Cerebellar nuclear complex (tissue), 1 donor: ENCODE measurements around the gene DNAJB6.

Source experiments
- DNase-seq, 2 experiments: peaks; one replicate each; lab custom pipeline; 2025; lab: John Stamatoyannopoulos, UW

DNAJB6 gene

GRCh38 chr7:157396316-157397035 is 59.7 kb downstream of the DNAJB6 start:
- no peak for DNase-seq

GRCh38 chr7:157397036-157397720 is 60.4 kb downstream of the DNAJB6 start:
- DNase-seq: no peak

- DNase-seq: no peak
These were observed 61.2 kb downstream of the DNAJB6 start for GRCh38 chr7:157397731-157398691.

- no peak for DNase-seq
These were observed 62.4 kb downstream of the DNAJB6 start for GRCh38 chr7:157399086-157399687.

- no peak for DNase-seq
These were observed 63.5 kb downstream of the DNAJB6 start for GRCh38 chr7:157400171-157400860.

GRCh38 chr7:157401567-157402387 is 65.0 kb downstream of the DNAJB6 start:
- no peak for DNase-seq

GRCh38 chr7:157402388-157402703 is 65.5 kb downstream of the DNAJB6 start:
- DNase-seq: no peak

GRCh38 chr7:157402911-157403534 is 66.2 kb downstream of the DNAJB6 start:
- DNase-seq: no peak

GRCh38 chr7:157403646-157404401 is 67.0 kb downstream of the DNAJB6 start:
- DNase-seq: no peak

- DNase-seq: no peak
These were observed 68.2 kb downstream of the DNAJB6 start for GRCh38 chr7:157404845-157405481.

- no peak for DNase-seq
These were observed 68.7 kb downstream of the DNAJB6 start for GRCh38 chr7:157405501-157405900.

- DNase-seq: no peak
These were observed 69.4 kb downstream of the DNAJB6 start for GRCh38 chr7:157405914-157406810.

GRCh38 chr7:157406971-157407370 is 70.2 kb downstream of the DNAJB6 start:
- no peak for DNase-seq

- no peak for DNase-seq
These were observed 70.9 kb downstream of the DNAJB6 start for GRCh38 chr7:157407512-157408257.

- no peak for DNase-seq
These were observed 71.7 kb downstream of the DNAJB6 start for GRCh38 chr7:157408258-157409101.

- DNase-seq: no peak
These were observed 72.4 kb downstream of the DNAJB6 start for GRCh38 chr7:157409149-157409752.
